Activated naive CD4-positive, alpha-beta T cell (primary cell): ENCODE results near the gene CDHR3.
"Not testable (repeated sequence)": the region's sequence is repeated elsewhere in the genome, so short reads cannot be mapped to it uniquely, and the experiment has no call there.

Experiments used
- DNase-seq, 4 experiments: peaks; one replicate each; lab custom pipeline; 2025; lab: John Stamatoyannopoulos, UW

CDHR3 gene

GRCh38 chr7:105958012-105958411, 5.1 kb upstream of the CDHR3 start:
- DNase-seq, result no peak

- no peak for DNase-seq
These were observed 711 bp upstream of the CDHR3 start for GRCh38 chr7:105962353-105962752.

- DNase-seq, result no peak
These were observed 8.8 kb downstream of the CDHR3 start for GRCh38 chr7:105971845-105972244.

- no peak for DNase-seq
These were observed 9.2 kb downstream of the CDHR3 start for GRCh38 chr7:105972276-105972675.

GRCh38 chr7:105974471-105974870, 11.4 kb downstream of the CDHR3 start:
- DNase-seq, result no peak

GRCh38 chr7:105975770-105976417, 12.8 kb downstream of the CDHR3 start:
- DNase-seq, result no peak

- DNase-seq, result no peak
These were observed 13.8 kb downstream of the CDHR3 start for GRCh38 chr7:105976868-105977267.

- DNase-seq, result no peak
These were observed 15.0 kb downstream of the CDHR3 start for GRCh38 chr7:105978035-105978434.

GRCh38 chr7:105978974-105979373, 15.9 kb downstream of the CDHR3 start:
- no peak for DNase-seq

- DNase-seq, result no peak
These were observed 16.3 kb downstream of the CDHR3 start for GRCh38 chr7:105979405-105979804.

- DNase-seq, result no peak
These were observed 17.8 kb downstream of the CDHR3 start for GRCh38 chr7:105980645-105981396.

GRCh38 chr7:105982388-105982787, 19.3 kb downstream of the CDHR3 start:
- DNase-seq, result no peak

GRCh38 chr7:105984808-105985207, 21.7 kb downstream of the CDHR3 start:
- not testable (repeated sequence) for DNase-seq

- no peak for DNase-seq
These were observed 22.2 kb downstream of the CDHR3 start for GRCh38 chr7:105985229-105985628.

- DNase-seq, result no peak
These were observed 22.7 kb downstream of the CDHR3 start for GRCh38 chr7:105985672-105986215.

GRCh38 chr7:105987046-105987445, 24.0 kb downstream of the CDHR3 start:
- DNase-seq, result no peak

GRCh38 chr7:105988276-105988675, 25.2 kb downstream of the CDHR3 start:
- no peak for DNase-seq

- DNase-seq, result no peak
These were observed 26.1 kb downstream of the CDHR3 start for GRCh38 chr7:105989191-105989590.

- no peak for DNase-seq
These were observed 26.6 kb downstream of the CDHR3 start for GRCh38 chr7:105989686-105990085.

GRCh38 chr7:105990141-105990540, 27.1 kb downstream of the CDHR3 start:
- DNase-seq, result no peak

GRCh38 chr7:105990727-105991453, 27.8 kb downstream of the CDHR3 start:
- no peak for DNase-seq

- no peak for DNase-seq
These were observed 29.8 kb downstream of the CDHR3 start for GRCh38 chr7:105992905-105993304.
